Sigmoid colon (tissue), 7 donors: ENCODE results near the gene ANKRD31. TPM values are rescaled to one million over a fixed set of nuclear protein-coding genes. Genes with fewer than 3 reads are reported as not detected.

ENCODE experiments used
- DNase-seq: peaks from one replicate; pipeline ENCODE4 v3.0.0-alpha.2; 2019
- H3K27ac ChIP-seq, 4 donors: fragments of 200-600 bp; sonication (generic); one replicate each; pipeline ENCODE4 v1.5.1; 2016 to 2019; ENCODE audit warnings: mild to moderate bottlenecking in 1 of 4
- H3K27me3 ChIP-seq, 3 donors: fragments of 200-600 bp; sonication (generic); one replicate each; pipeline ENCODE4 v1.5.1; 2019; ENCODE audit warnings: mild to moderate bottlenecking in 1 of 3
- H3K36me3 ChIP-seq, 4 donors: fragments of 200-600 bp; sonication (generic); one replicate each; pipeline ENCODE4 v1.5.1; 2016 to 2019
- H3K4me1 ChIP-seq, 4 donors: fragments of 200-600 bp; sonication (generic); one replicate each; pipeline ENCODE4 v1.5.1; 2017 to 2019
- H3K4me3 ChIP-seq, 4 donors: fragments of 200-600 bp; sonication (generic); one replicate each; pipeline ENCODE4 v1.5.1; 2017 to 2019; ENCODE audit warnings: mild to moderate bottlenecking in 2 of 4, moderate library complexity in 1 of 4
- H3K9me3 ChIP-seq, 4 donors: fragments of 200-600 bp in 3 of 4; sonication (generic) in 3 of 4; one replicate each; pipeline versions ENCODE4 v1.5.1 to v1.6.1; 2013 to 2019
- CTCF ChIP-seq, 4 experiments: fragments of 450-650 bp in 3 of 4; fragments of 200-600 bp in 1 of 4; IDR thresholded peaks; one replicate each; pipeline ENCODE4 v1.5.1; 2016 to 2019; ENCODE audit warnings: antibody characterized with exemption in 4 of 4, mild to moderate bottlenecking in 3 of 4, moderate library complexity in 2 of 4
- EP300 ChIP-seq, 4 donors: sonication (generic); formaldehyde crosslinking; IDR thresholded peaks; one replicate each; pipeline ENCODE4 v1.6.1; 2017; ENCODE audit warnings: antibody characterized with exemption in 4 of 4
- POLR2A ChIP-seq, 2 donors: fragments of 450-650 bp; IDR thresholded peaks; one replicate each; pipeline ENCODE4 v1.6.1; 2016; ENCODE audit warnings: antibody characterized with exemption in 2 of 2, mild to moderate bottlenecking in 2 of 2, moderate library complexity in 2 of 2
- POLR2AphosphoS5 ChIP-seq, 4 donors: sonication (generic); formaldehyde crosslinking; IDR thresholded peaks; one replicate each; pipeline ENCODE4 v1.6.1; 2017; ENCODE audit warnings: antibody characterized with exemption in 4 of 4
- WGBS, 2 donors: extraction: QIAGEN DNeasy Blood & Tissue Kit; methylation state at CpG; one replicate each; pipeline ENCODE4 v1.1.7; 2013; 5-methylcytosine and 5-hydroxymethylcytosine counted together
- intact Hi-C: fragments of 100-400 bp; cut with DNase I; formaldehyde crosslinking; loops from one replicate; pipeline ENCODE4 v1.15.1; 2023
- polyA plus RNA-seq, 3 donors: library from polyadenylated mRNA; stranded (reverse); fragments of 200-250 nt; gene quantifications; one replicate each; pipeline ENCODE4 v1.2.3, GENCODE V29; 2013
- total RNA-seq, 4 donors: library from RNA; depleted of rRNA; stranded (reverse); fragments of >200 nt; gene quantifications; one replicate each; pipeline ENCODE4 v1.1.0, GENCODE V29; 2016
- donor health status: healthy with polysubstance abuse.
- donor health status: Bipolar disorder and iron deficiency.
- donor health status: healthy.

The ANKRD31 gene
- total RNA-seq (under 1 TPM in 3 of 4 donors, not detected in 1; under 0.01 to 0.33 (median 0.28) TPM), polyA plus RNA-seq (under 1 TPM in 1 of 3 donors, not detected in 2; 0.03 TPM)

GRCh38 chr5:75236322-75237316 is at the start of gene ANKRD31:
ANKRD31 (minus strand) TSS chr5:75236878; CDS start chr5:75236686, 192 bp downstream.
- TF ChIP-seq EP300 (IDR thresholded peaks at IDR 0.05), result no peak
- TF ChIP-seq POLR2AphosphoS5 (IDR thresholded peaks at IDR 0.05), result peak; percentile 30 to 81 (median 76)
- peak in 3 of 4 experiments; percentile 41 to 92 (median 50) for TF ChIP-seq CTCF (IDR thresholded peaks at IDR 0.05)
- TF ChIP-seq POLR2A (IDR thresholded peaks at IDR 0.05), result peak in 1 of 2 donors; percentile 12
- H3K27ac ChIP-seq, result peak within 1 kb of the TSS; percentile 71 to 79 (median 78)
- WGBS, 2 donors, result 5 to 6% methylated on average over 58 of the region's 58 CpGs
- H3K36me3 ChIP-seq, result no peaks in the 10 kb centered on the region
- H3K27me3 ChIP-seq, result no peaks in the 10 kb centered on the region
- H3K4me3 ChIP-seq, result peak within 1 kb of the TSS; percentile 53 to 71 (median 60)
- intact Hi-C loops, result loop anchor here (1.0 to 5.0 kb wide), 4 partner anchors 100 to 444 kb away; partner anchors contain the start of genes CERT1, GCNT4 and POLK
- peaks cover 0 to 9% (median 3%) of the 10 kb centered on the region in 4 donors for H3K4me1 ChIP-seq
- peak; percentile 90 for DNase-seq
- no peaks in the 10 kb centered on the region for H3K9me3 ChIP-seq

GRCh38 chr5:75286211-75286773 is 49.6 kb upstream of the ANKRD31 start:
- no peaks in the 10 kb centered on the region for H3K36me3 ChIP-seq
- no peaks in the 10 kb centered on the region for H3K27me3 ChIP-seq
- no peak for DNase-seq
- WGBS, 2 donors, result 87 to 93% methylated on average over 3 of the region's 3 CpGs
- H3K27ac ChIP-seq, result no peak overlapping the region
- TF ChIP-seq CTCF (IDR thresholded peaks at IDR 0.05), result no peak
- no peak for TF ChIP-seq POLR2A (IDR thresholded peaks at IDR 0.05)
- no peak for TF ChIP-seq POLR2AphosphoS5 (IDR thresholded peaks at IDR 0.05)
- TF ChIP-seq EP300 (IDR thresholded peaks at IDR 0.05), result no peak
- no peaks in the 10 kb centered on the region for H3K9me3 ChIP-seq
- no peaks in the 10 kb centered on the region for H3K4me1 ChIP-seq
- no peak overlapping the region for H3K4me3 ChIP-seq
- intact Hi-C loops, result no loop called here

GRCh38 chr5:75282581-75282980 is 45.9 kb upstream of the ANKRD31 start:
- intact Hi-C loops, result no loop called here
- Histone ChIP-seq H3K9me3 (no peaks in the 10 kb centered on the region), H3K27me3 (no peaks in the 10 kb centered on the region), H3K27ac (no peak overlapping the region), H3K4me1 (no peaks in the 10 kb centered on the region), H3K4me3 (no peak overlapping the region), H3K36me3 (no peaks in the 10 kb centered on the region)
- DNase-seq, result no peak
- TF ChIP-seq POLR2A (IDR thresholded peaks at IDR 0.05) (no peak), EP300 (IDR thresholded peaks at IDR 0.05) (no peak), CTCF (IDR thresholded peaks at IDR 0.05) (no peak), POLR2AphosphoS5 (IDR thresholded peaks at IDR 0.05) (no peak)
- WGBS, 2 donors, result 88 to 93% methylated on average over 2 of the region's 2 CpGs

- Histone ChIP-seq H3K9me3 (no peaks in the 10 kb centered on the region), H3K27me3 (no peaks in the 10 kb centered on the region), H3K4me1 (no peaks in the 10 kb centered on the region), H3K36me3 (no peaks in the 10 kb centered on the region), H3K27ac (no peak overlapping the region), H3K4me3 (no peak overlapping the region)
- no peak for DNase-seq
- 93 to 94% methylated on average over 4 of the region's 4 CpGs for WGBS, 2 donors
- intact Hi-C loops, result no loop called here
- TF ChIP-seq POLR2AphosphoS5 (IDR thresholded peaks at IDR 0.05) (no peak), EP300 (IDR thresholded peaks at IDR 0.05) (no peak)
Measured at GRCh38 chr5:75281716-75282465, 45.2 kb upstream of the ANKRD31 start.
